A549 (cell line): ENCODE measurements around the gene FAM3A. TPM values are rescaled to one million over a fixed set of nuclear protein-coding genes. Genes with fewer than 3 reads are reported as not detected.
"Not testable (repeated sequence)": the region's sequence is repeated elsewhere in the genome, so short reads cannot be mapped to it uniquely, and the experiment has no call there.

Experiments used
- ATAC-seq, 2 experiments: fragments of 200-7000 bp in 1 of 2; fragments of >200 bp in 1 of 2; cut with Nextera tagmentation in 1 of 2; cut with Tn5 transposase in 1 of 2; 3 replicates each; pipeline versions ENCODE4 v1.8.0 to v1.9.1; 2018 to 2020; ENCODE audit warnings: mild to moderate bottlenecking in 1 of 2, moderate library complexity in 1 of 2
- CTCF ChIA-PET: fragments of 300-600 bp; sonication (Branson Sonifier 250); formaldehyde crosslinking; extraction: SDS; loops from one replicate; lab custom pipeline; 2021; ENCODE audit warnings: antibody characterized with exemption, inconsistent platforms; lab: Yijun Ruan, JAX
- POLR2A ChIA-PET: fragments of 350-600 bp; formaldehyde crosslinking; extraction: SDS; loops from one replicate; lab custom pipeline; 2021; ENCODE audit warnings: antibody characterized with exemption, inconsistent platforms; lab: Yijun Ruan, JAX
- DNase-seq, 2 experiments: peaks; one replicate each; pipeline versions ENCODE4 v3.0.0 to v3.0.0-alpha.2; 2011 to 2016; ENCODE audit warnings: low read depth in 1 of 2, low spot score in 1 of 2
- FAIRE-seq: peaks from 2 replicates; lab custom pipeline; 2011; peaks lifted over from hg19 to GRCh38; lab: Jason Lieb, UNC
- H3K27ac ChIP-seq, 2 experiments: fragments of >200 bp; sonication (Bioruptor Twin); formaldehyde crosslinking; 3 replicates each; pipeline ENCODE4 v1.5.1; 2016 to 2017
- H3K4me1 ChIP-seq: fragments of >200 bp; sonication (Bioruptor Twin); formaldehyde crosslinking; 3 replicates; pipeline ENCODE4 v1.6.1; 2016
- H3K4me2 ChIP-seq: fragments of >200 bp; sonication (Bioruptor Twin); formaldehyde crosslinking; 3 replicates; pipeline ENCODE4 v1.6.1; 2016
- H3K4me3 ChIP-seq: fragments of >200 bp; sonication (Bioruptor Twin); formaldehyde crosslinking; 3 replicates; pipeline ENCODE4 v1.5.1; 2016
- H3K9me3 ChIP-seq: fragments of >200 bp; sonication (Bioruptor Twin); formaldehyde crosslinking; 3 replicates; pipeline ENCODE4 v1.6.1; 2016
- BHLHE40 ChIP-seq: IDR thresholded peaks from 2 replicates; pipeline ENCODE4 v1.6.1; 2012; ENCODE audit warnings: low read depth, low read length, inconsistent platforms
- CBX2 ChIP-seq: fragments of 200-600 bp; sonication (generic); IDR thresholded peaks from 2 replicates; pipeline ENCODE4 v1.6.1; 2016; ENCODE audit warnings: low read depth, mild to moderate bottlenecking, borderline replicate concordance
- CBX8 ChIP-seq: fragments of 200-600 bp; sonication (generic); IDR thresholded peaks from 2 replicates; pipeline ENCODE4 v1.6.1; 2016
- ESRRA ChIP-seq: fragments of 150-350 bp; IDR thresholded peaks from 2 replicates; pipeline ENCODE4 v1.6.1; 2014; ENCODE audit warnings: mild to moderate bottlenecking, low read length, borderline replicate concordance
- FOSB ChIP-seq: fragments of 250-450 bp; sonication (Bioruptor Pico); IDR thresholded peaks from 2 replicates; pipeline ENCODE4 v1.5.0; 2020; ENCODE audit warnings: mild to moderate bottlenecking, moderate library complexity
- HOXB13 ChIP-seq: fragments of 250-450 bp; sonication (Bioruptor Pico); IDR thresholded peaks from 2 replicates; pipeline ENCODE4 v1.5.0; 2020; ENCODE audit warnings: low read depth, mild to moderate bottlenecking, moderate library complexity
- MAZ ChIP-seq: fragments of 150-350 bp; IDR thresholded peaks from 2 replicates; pipeline ENCODE4 v1.6.1; 2014; ENCODE audit warnings: antibody characterized with exemption, low read depth, low read length, borderline replicate concordance
- NR3C1 ChIP-seq: fragments of >200 bp; sonication (Bioruptor Twin); formaldehyde crosslinking; IDR thresholded peaks from 3 replicates; pipeline ENCODE4 v1.6.1; 2017
- POLR2A ChIP-seq: IDR thresholded peaks from 2 replicates; pipeline ENCODE4 v1.6.1; 2012; ENCODE audit warnings: mild to moderate bottlenecking, low read length
- RARB ChIP-seq: fragments of 250-450 bp; sonication (Bioruptor Pico); IDR thresholded peaks from 2 replicates; pipeline ENCODE4 v1.8.0; 2021; ENCODE audit warnings: mild to moderate bottlenecking, moderate library complexity
- TFCP2L1 ChIP-seq: fragments of 250-450 bp; sonication (Bioruptor Pico); IDR thresholded peaks from 2 replicates; pipeline ENCODE4 v1.5.0; 2021; ENCODE audit warnings: mild to moderate bottlenecking
- ZC3H11A ChIP-seq: fragments of 450-650 bp; IDR thresholded peaks from 2 replicates; pipeline ENCODE4 v1.6.1; 2014; ENCODE audit warnings: antibody characterized with exemption, mild to moderate bottlenecking
- ZFP36 ChIP-seq: fragments of 450-650 bp; IDR thresholded peaks from 2 replicates; pipeline ENCODE4 v1.6.1; 2014; ENCODE audit warnings: borderline replicate concordance; ENCODE audit not compliant: partially characterized antibody
- whole genome bisulfite sequencing: methylation state at CpG from one replicate; pipeline ENCODE4 v1.1.6; 2017; ENCODE audit errors: missing lambda C conversion rate; 5-methylcytosine and 5-hydroxymethylcytosine counted together
- polyA plus RNA-seq, 4 experiments: library from polyadenylated mRNA; depleted of rRNA in 3 of 4; stranded (reverse); fragments of >200 nt; fragmentation: RNase III in 1 of 4; extraction: RNeasy Plus Mini Kit Qiagen cat#74134 plus additional on column Dnase treatment in 1 of 4; gene quantifications; 2 replicates in 3 of 4; 3 replicates in 1 of 4; pipeline ENCODE4 v1.2.3, GENCODE V29; 2011 to 2017
- TF ChIP-seq, protein P1 (sequence below): fragments of >200 bp; sonication (Bioruptor Twin); formaldehyde crosslinking; IDR thresholded peaks from 3 replicates; pipeline ENCODE4 v1.6.1; 2016
- TF ChIP-seq, protein P2 (sequence below): IDR thresholded peaks from 2 replicates; pipeline ENCODE4 v1.6.1; 2012

Gene FAM3A
- polyA plus RNA-seq, 2 of the 4 experiments (the other 2 are of a cell fraction) = 21.7 to 36.7 TPM

DNA sequence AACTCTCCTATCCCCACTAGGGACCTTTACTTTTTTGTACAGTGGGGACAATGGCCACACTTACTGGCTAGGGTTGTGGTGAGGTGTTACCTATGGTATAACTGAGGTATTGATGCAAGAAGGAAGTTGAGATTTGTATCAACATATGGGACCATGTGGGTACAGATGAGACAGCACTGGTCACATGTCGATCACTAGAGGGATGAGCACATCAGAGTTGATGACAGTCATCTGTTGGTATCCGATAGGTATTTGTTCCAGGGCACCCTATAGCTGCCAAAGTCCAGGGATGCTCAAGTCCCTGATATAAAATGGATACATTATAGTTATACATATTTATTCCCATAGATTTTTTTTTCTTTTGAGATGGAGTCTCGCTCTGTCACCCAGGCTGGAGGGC lies 13.0 kb downstream of the FAM3A start:
- H3K4me2 ChIP-seq = no peak overlapping the region
- POLR2A ChIA-PET = no interaction called here
- peak; percentile 14 to 51; a peak in 2 of 6 replicates for ATAC-seq
- no peak overlapping the region for H3K27ac ChIP-seq
- WGBS = 71% methylated on average over 3 of the region's 3 CpGs
- H3K4me3 ChIP-seq = no peak overlapping the region
- no peaks in the 10 kb centered on the region for H3K9me3 ChIP-seq
- DNase-seq = no peak
- FAIRE-seq = no peak
- CTCF ChIA-PET = interaction anchor here (2.1 kb wide), 1 partner anchor 11 kb away, joined by 7 read pairs; no protein-coding TSS in a partner anchor
- no peaks in the 10 kb centered on the region for H3K4me1 ChIP-seq
- no peak for TF ChIP-seq MAZ

DNA sequence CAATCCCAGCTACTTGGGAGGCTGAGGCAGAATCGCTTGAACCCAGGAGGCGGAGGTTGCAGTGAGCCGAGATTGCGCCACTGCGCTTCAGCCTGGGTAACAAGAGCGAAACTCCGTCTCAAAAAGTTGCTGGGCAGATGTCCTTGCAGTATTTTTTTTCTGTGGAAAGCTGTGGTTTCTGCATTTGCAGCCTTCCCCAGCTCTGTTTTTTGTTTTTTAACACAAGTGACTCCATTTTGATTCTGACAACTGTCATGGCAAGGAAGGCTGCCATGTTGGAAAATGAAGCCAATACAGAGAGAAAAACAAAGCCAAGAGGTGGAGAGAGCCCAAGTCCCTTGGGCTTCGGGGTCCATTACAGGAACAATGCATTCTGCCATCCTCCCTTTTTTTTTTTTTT lies 13.9 kb downstream of the FAM3A start:
- no peak for DNase-seq
- TF ChIP-seq BHLHE40 (no peak), ESRRA (no peak), ZFP36 (no peak), RARB (CRISPR knock-in tag) (no peak), CBX2 (no peak), ZC3H11A (no peak), HOXB13 (no peak), FOSB (CRISPR knock-in tag) (no peak), NR3C1 (no peak), CBX8 (no peak), POLR2A (no peak), TFCP2L1 (CRISPR knock-in tag) (no peak)
- TF ChIP-seq, protein P1, sequence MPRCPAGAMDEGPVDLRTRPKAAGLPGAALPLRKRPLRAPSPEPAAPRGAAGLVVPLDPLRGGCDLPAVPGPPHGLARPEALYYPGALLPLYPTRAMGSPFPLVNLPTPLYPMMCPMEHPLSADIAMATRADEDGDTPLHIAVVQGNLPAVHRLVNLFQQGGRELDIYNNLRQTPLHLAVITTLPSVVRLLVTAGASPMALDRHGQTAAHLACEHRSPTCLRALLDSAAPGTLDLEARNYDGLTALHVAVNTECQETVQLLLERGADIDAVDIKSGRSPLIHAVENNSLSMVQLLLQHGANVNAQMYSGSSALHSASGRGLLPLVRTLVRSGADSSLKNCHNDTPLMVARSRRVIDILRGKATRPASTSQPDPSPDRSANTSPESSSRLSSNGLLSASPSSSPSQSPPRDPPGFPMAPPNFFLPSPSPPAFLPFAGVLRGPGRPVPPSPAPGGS = no peak
- POLR2A ChIA-PET = no interaction called here
- Histone ChIP-seq H3K9me3 (no peaks in the 10 kb centered on the region), H3K27ac (no peak overlapping the region), H3K4me3 (no peak overlapping the region), H3K4me1 (no peaks in the 10 kb centered on the region), H3K4me2 (no peak overlapping the region)
- FAIRE-seq = no peak
- CTCF ChIA-PET = interaction anchor here (0.6 to 2.1 kb wide), 2 partner anchors 10 to 13 kb away, joined by 3 to 7 read pairs; no protein-coding TSS in a partner anchor
- ATAC-seq = no peak
- WGBS = 71% methylated on average over 8 of the region's 8 CpGs

DNA sequence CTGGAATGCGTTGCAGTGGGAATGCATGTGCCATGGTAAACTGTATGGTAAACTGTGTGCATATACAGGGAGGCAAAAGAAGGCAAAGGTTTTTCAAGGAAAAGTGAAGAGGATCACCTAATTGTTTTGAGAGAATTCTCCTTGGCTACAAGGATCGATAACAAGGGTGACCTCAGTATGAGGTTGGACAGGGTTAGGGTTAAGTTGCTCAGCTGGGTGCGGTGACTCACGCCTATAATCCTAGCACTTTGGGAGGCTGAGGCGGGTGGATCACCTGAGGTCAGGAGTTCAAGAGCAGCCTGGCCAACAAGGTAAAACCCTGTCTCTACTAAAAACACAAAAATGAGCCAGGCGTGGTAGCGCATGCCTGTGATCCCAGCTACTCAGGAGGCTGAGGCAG lies 14.6 kb downstream of the FAM3A start:
- ATAC-seq, FAIRE-seq, H3K4me1 ChIP-seq, H3K4me2 ChIP-seq, H3K9me3 ChIP-seq, DNase-seq, H3K27ac ChIP-seq, POLR2A ChIA-PET, H3K4me3 ChIP-seq: not testable (repeated sequence)
- WGBS = 79% methylated on average over 7 of the region's 7 CpGs
- CTCF ChIA-PET = interaction anchor here (0.7 to 2.1 kb wide), 2 partner anchors 9 to 13 kb away, joined by 3 to 7 read pairs; no protein-coding TSS in a partner anchor

DNA sequence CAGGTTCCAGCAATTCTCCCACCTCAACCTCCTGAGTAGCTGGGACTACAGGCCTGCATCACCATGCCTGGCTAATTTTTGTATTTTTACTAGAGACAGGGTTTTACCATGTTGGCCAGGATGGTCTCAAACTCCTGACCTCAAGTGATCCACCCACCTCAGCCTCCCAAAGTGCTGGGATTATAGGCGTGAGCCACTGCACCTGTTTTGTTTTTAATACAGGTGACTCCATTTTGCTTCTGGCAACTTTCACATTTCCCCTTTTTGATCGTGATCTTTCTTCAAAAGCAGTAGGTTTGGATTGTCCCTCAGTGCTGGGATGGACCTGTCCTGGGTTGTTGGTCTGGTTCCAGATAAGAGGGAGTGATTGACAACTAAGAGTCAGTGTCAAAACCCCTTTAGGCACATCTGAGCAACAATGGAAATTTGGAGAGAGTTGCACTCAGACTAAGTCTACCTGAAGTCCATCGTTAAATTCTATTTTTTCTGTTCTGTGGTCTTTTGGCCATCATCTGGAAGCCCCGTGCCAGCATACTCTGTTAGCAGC lies 19.4 kb downstream of the FAM3A start:
- not testable (repeated sequence) for H3K4me1 ChIP-seq, FAIRE-seq, H3K27ac ChIP-seq, H3K9me3 ChIP-seq, H3K4me2 ChIP-seq, ATAC-seq, DNase-seq, H3K4me3 ChIP-seq
- ChIA-PET POLR2A (interaction anchor here (1.3 kb wide), 1 partner anchor 18 kb away, joined by 3 read pairs; no protein-coding TSS in a partner anchor), CTCF (interaction anchor here (1.5 kb wide), 1 partner anchor 11 kb away, joined by 3 read pairs; no protein-coding TSS in a partner anchor)
- WGBS = 72% methylated on average over 4 of the region's 4 CpGs

DNA sequence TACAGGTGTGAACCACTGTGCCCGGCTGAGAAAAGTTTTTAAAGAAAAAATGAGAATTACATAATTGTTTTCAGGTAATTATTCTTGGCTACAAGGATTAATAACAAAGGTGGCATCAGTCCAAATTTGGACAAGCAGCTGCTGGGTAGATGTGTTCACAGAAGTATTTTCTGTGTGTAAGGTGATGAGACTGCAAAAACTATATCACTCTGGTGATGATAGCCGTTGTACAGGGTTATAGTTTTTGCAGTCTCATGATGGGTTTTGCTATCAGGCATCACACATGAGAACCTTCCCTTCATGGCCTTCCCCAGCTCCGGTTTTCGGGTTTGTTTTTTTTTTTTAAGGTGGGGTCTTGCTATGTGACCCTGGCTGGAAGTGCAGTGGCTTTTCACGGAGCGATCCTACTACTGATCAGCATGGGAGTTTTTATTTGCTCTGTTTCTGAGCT lies 20.5 kb downstream of the FAM3A start:
- ATAC-seq (no peak), FAIRE-seq (no peak)
- H3K27ac ChIP-seq = no peak overlapping the region
- CTCF ChIA-PET = interaction anchor here (1.5 kb wide), 1 partner anchor 12 kb away, joined by 3 read pairs; no protein-coding TSS in a partner anchor
- H3K4me2 ChIP-seq = no peak overlapping the region
- 83% methylated on average over 6 of the region's 6 CpGs for WGBS
- TF ChIP-seq, protein P2, sequence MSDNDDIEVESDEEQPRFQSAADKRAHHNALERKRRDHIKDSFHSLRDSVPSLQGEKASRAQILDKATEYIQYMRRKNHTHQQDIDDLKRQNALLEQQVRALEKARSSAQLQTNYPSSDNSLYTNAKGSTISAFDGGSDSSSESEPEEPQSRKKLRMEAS = no peak
- TF ChIP-seq MAZ = no peak
- TF ChIP-seq, all 56 proteins: peak for 0
- Histone ChIP-seq H3K4me3 (no peak overlapping the region), H3K4me1 (peaks cover 3% of the 10 kb centered on the region; the same call in 1 of the 3 replicates), H3K9me3 (no peaks in the 10 kb centered on the region)
- POLR2A ChIA-PET = no interaction called here
- no peak for DNase-seq
